HepG2 (cell line): ENCODE data around the gene PPP1R14D. TPM values are rescaled to one million over a fixed set of nuclear protein-coding genes. Genes with fewer than 3 reads are reported as not detected.

Experiments
- CEBPB ChIP-seq: IDR thresholded peaks from 2 replicates; pipeline ENCODE4 v1.6.1; 2011; ENCODE audit warnings: low read depth, low read length, improper control_type of control experiment, borderline replicate concordance
- FOXP4 ChIP-seq: sonication (generic); formaldehyde crosslinking; IDR thresholded peaks from 2 replicates; pipeline ENCODE4 v1.4.0; 2020; ENCODE audit warnings: missing genetic modification reagents
- MAZ ChIP-seq, 2 experiments: sonication (generic) in 1 of 2; formaldehyde crosslinking in 1 of 2; IDR thresholded peaks; 2 replicates each; pipeline versions ENCODE4 v1.5.0 to v1.6.1; 2012 to 2020; ENCODE audit warnings: low read depth in 2 of 2, mild to moderate bottlenecking in 2 of 2, borderline replicate concordance in 1 of 2, improper control_type of control experiment in 1 of 2, low read length in 1 of 2, missing genetic modification reagents in 1 of 2, moderate library complexity in 1 of 2
- MYC ChIP-seq: sonication (generic); formaldehyde crosslinking; IDR thresholded peaks from 2 replicates; pipeline ENCODE4 v1.9.0; 2021; ENCODE audit warnings: missing genetic modification reagents, borderline replicate concordance
- PATZ1 ChIP-seq: sonication (generic); formaldehyde crosslinking; IDR thresholded peaks from 2 replicates; pipeline ENCODE4 v1.4.0; 2020; ENCODE audit warnings: missing genetic modification reagents
- SP5 ChIP-seq: IDR thresholded peaks from 2 replicates; pipeline ENCODE4 v1.6.1; 2016; ENCODE audit warnings: low read depth, borderline replicate concordance
- TBX2 ChIP-seq: sonication (generic); formaldehyde crosslinking; IDR thresholded peaks from 2 replicates; pipeline ENCODE4 v1.5.0; 2020; ENCODE audit warnings: missing genetic modification reagents, mild to moderate bottlenecking, borderline replicate concordance
- ZNF263 ChIP-seq: sonication (generic); formaldehyde crosslinking; IDR thresholded peaks from 2 replicates; pipeline ENCODE4 v1.4.0; 2020; ENCODE audit warnings: missing genetic modification reagents
- polyA plus RNA-seq, 8 experiments: library from polyadenylated mRNA; depleted of rRNA in 3 of 8; stranded (reverse) in 7 of 8; unstranded in 1 of 8; fragments of >200 nt; fragmentation: Illumina TruSeq in 4 of 8; extraction: Trizol in 4 of 8; gene quantifications; 2 replicates each; pipeline versions ENCODE4 v1.2.1 to v1.2.3, GENCODE V29; 2011 to 2016; ENCODE audit warnings: low read depth in 4 of 8, missing spikeins in 1 of 8, mixed read lengths in 1 of 8; ENCODE audit not compliant: insufficient read depth in 1 of 8
- total RNA-seq, 5 experiments: library from RNA; depleted of rRNA; stranded (reverse); fragments of >200 nt; fragmentation: Illumina TruSeq; extraction: Trizol; gene quantifications; 2 replicates each; pipeline ENCODE4 v1.2.3, GENCODE V29; 2016; ENCODE audit warnings: low read depth in 1 of 5

The PPP1R14D gene
- total and polyA plus RNA-seq, 2 of the 13 experiments (the other 11 are each of a cell fraction or from before 2014, with no cell fraction given) = 0.53 to 0.55 TPM

GRCh38 chr15:40847223-40847961 is 18.9 kb upstream of the PPP1R14D start (continued):
- peak; percentile 30; the same call in 1 of the 2 replicates for TF ChIP-seq FOXP4 (CRISPR knock-in tag)
- peak; percentile 55 for TF ChIP-seq ZNF263 (CRISPR knock-in tag)
- peak; percentile 84 for TF ChIP-seq SP5 (CRISPR knock-in tag)
- TF ChIP-seq PATZ1 (CRISPR knock-in tag) = peak; percentile 58; the same call in 1 of the 2 replicates
- peak; percentile 42; the same call in 1 of the 2 replicates for TF ChIP-seq TBX2 (CRISPR knock-in tag)
- TF ChIP-seq MYC = no peak
- no peak for TF ChIP-seq CEBPB
- TF ChIP-seq MAZ (IDR thresholded peaks at IDR 0.05; ENCODE audit: borderline replicate concordance, low read depth, low read length) = peak; percentile 30; the same call in 1 of the 2 replicates
- no peak for TF ChIP-seq MAZ (CRISPR knock-in tag; IDR thresholded peaks at IDR 0.05; ENCODE audit: low read depth)
